CD4-positive, alpha-beta memory T cell (primary cell): ENCODE results near the gene SLC49A3. TPM values are rescaled to one million over a fixed set of nuclear protein-coding genes. Genes with fewer than 3 reads are reported as not detected.

Source experiments
- CTCF ChIA-PET: fragments of 350-600 bp; sonication (Branson Sonifier 250); formaldehyde crosslinking; loops from one replicate; lab custom pipeline; 2021; ENCODE audit warnings: inconsistent platforms; ENCODE audit not compliant: partially characterized antibody; lab: Charles Lee
- POLR2A ChIA-PET: fragments of 350-600 bp; sonication (Branson Sonifier 250); formaldehyde crosslinking; loops from one replicate; lab custom pipeline; 2021; ENCODE audit not compliant: partially characterized antibody; lab: Charles Lee
- DNase-seq, 5 donors: peaks; one replicate each; pipeline versions ENCODE4 v3.0.0 to v3.0.0-alpha.2; 2020 to 2022; ENCODE audit warnings: mixed read lengths in 1 of 5
- H3K27ac ChIP-seq: one replicate; pipeline ENCODE4 v1.7.0; 2013; ENCODE audit warnings: low read depth, low read length
- H3K27me3 ChIP-seq: 2 replicates; pipeline ENCODE4 v1.7.0; 2013; ENCODE audit warnings: mild to moderate bottlenecking, low read length, moderate library complexity; ENCODE audit not compliant: insufficient read depth
- H3K36me3 ChIP-seq: 2 replicates; pipeline ENCODE4 v1.7.0; 2013; ENCODE audit warnings: mild to moderate bottlenecking, low read length, moderate library complexity; ENCODE audit not compliant: insufficient read depth
- H3K4me1 ChIP-seq: 2 replicates; pipeline ENCODE4 v1.7.0; 2013; ENCODE audit warnings: mild to moderate bottlenecking, low read length, moderate library complexity; ENCODE audit not compliant: insufficient read depth
- H3K4me3 ChIP-seq, 2 donors: one replicate each; pipeline ENCODE4 v1.7.0; 2013; ENCODE audit warnings: low read length in 2 of 2, mild to moderate bottlenecking in 1 of 2
- H3K9me3 ChIP-seq, 2 donors: one replicate each; pipeline ENCODE4 v1.7.0; 2013; ENCODE audit warnings: low read length in 2 of 2, control low read depth in 1 of 2; ENCODE audit not compliant: control insufficient read depth in 1 of 2
- H3K27ac Mint-ChIP-seq, 7 donors: one replicate each; pipeline ENCODE4 v1.8.0; 2020 to 2021; ENCODE audit warnings: mixed read lengths in 7 of 7, mild to moderate bottlenecking in 6 of 7, inconsistent platforms in 3 of 7, moderate library complexity in 3 of 7
- H3K27me3 Mint-ChIP-seq, 2 donors: one replicate each; pipeline ENCODE4 v1.8.0; 2020 to 2021; ENCODE audit warnings: mixed read lengths in 2 of 2
- H3K36me3 Mint-ChIP-seq, 2 donors: one replicate each; pipeline ENCODE4 v1.8.0; 2020 to 2021; ENCODE audit warnings: mixed read lengths in 2 of 2, inconsistent platforms in 1 of 2, mild to moderate bottlenecking in 1 of 2
- H3K4me1 Mint-ChIP-seq, 4 donors: one replicate each; pipeline ENCODE4 v1.8.0; 2020 to 2021; ENCODE audit warnings: mixed read lengths in 4 of 4, mild to moderate bottlenecking in 1 of 4
- H3K4me3 Mint-ChIP-seq, 8 donors: one replicate each; pipeline ENCODE4 v1.8.0; 2020 to 2021; ENCODE audit warnings: mixed read lengths in 8 of 8, mild to moderate bottlenecking in 7 of 8, moderate library complexity in 6 of 8, inconsistent platforms in 3 of 8
- H3K9me3 Mint-ChIP-seq, 8 donors: one replicate each; pipeline ENCODE4 v1.8.0; 2020 to 2021; ENCODE audit warnings: mixed read lengths in 8 of 8, mild to moderate bottlenecking in 5 of 8, inconsistent platforms in 3 of 8, moderate library complexity in 1 of 8
- intact Hi-C: fragments of 100-400 bp; cut with micrococcal nuclease; formaldehyde crosslinking; loops from one replicate; pipeline ENCODE4 v1.15.1; 2023
- polyA plus RNA-seq, 2 donors: library from polyadenylated mRNA; unstranded; fragments of 300-500 nt; fragmentation: Illumina TruSeq; gene quantifications; one replicate each; pipeline ENCODE4 v1.2.3, GENCODE V29; 2021
- total RNA-seq, 2 experiments: library from RNA; stranded (reverse); gene quantifications; one replicate each; pipeline ENCODE4 v1.2.3, GENCODE V29; 2021

Gene SLC49A3
- total and polyA plus RNA-seq, 4 experiments from 2014 or later: 1.0 to 1.7 TPM; not detected in 2

GRCh38 chr4:632196-632790, 56.7 kb downstream of the SLC49A3 start:
- POLR2A ChIA-PET: no interaction called here
- H3K36me3 Mint-ChIP-seq: no peaks in the 10 kb centered on the region
- no peaks in the 10 kb centered on the region for H3K4me1 ChIP-seq
- H3K9me3 ChIP-seq: peaks cover 0 to 3% of the 10 kb centered on the region in 2 donors
- H3K27ac Mint-ChIP-seq: no peak overlapping the region
- no peaks in the 10 kb centered on the region for H3K27me3 Mint-ChIP-seq
- H3K4me1 Mint-ChIP-seq: no peaks in the 10 kb centered on the region
- no peaks in the 10 kb centered on the region for H3K36me3 ChIP-seq
- H3K4me3 Mint-ChIP-seq: no peak overlapping the region
- CTCF ChIA-PET: no interaction called here
- no peak overlapping the region for H3K4me3 ChIP-seq
- H3K27me3 ChIP-seq: no peaks in the 10 kb centered on the region
- no peak overlapping the region for H3K27ac ChIP-seq
- no peak for DNase-seq
- intact Hi-C loops: no loop called here
- peaks cover 0 to 10% (median 0%) of the 10 kb centered on the region in 8 donors for H3K9me3 Mint-ChIP-seq

Other genes with a start within 250 kb of the SLC49A3 start
- gene ZNF721, start 190.0 kb downstream of the SLC49A3 start, total RNA-seq: 10 to 100 TPM; 67.7 to 73.4 TPM
- gene ZNF721, start 190.0 kb downstream of the SLC49A3 start, polyA plus RNA-seq: 10 to 100 TPM; 30.8 to 40.4 TPM
- gene PIGG, start 189.9 kb downstream of the SLC49A3 start, total RNA-seq: 100 to 1,000 TPM in 1 of 2 experiments, 10 to 100 TPM in 1; 97.3 to 105 TPM
- 10 to 100 TPM; 15.5 to 27.8 TPM for gene PIGG, start 189.9 kb downstream of the SLC49A3 start, polyA plus RNA-seq
- not detected for gene TMEM271, start 112.9 kb downstream of the SLC49A3 start, total RNA-seq
- gene TMEM271, start 112.9 kb downstream of the SLC49A3 start, polyA plus RNA-seq: not detected
- 10 to 100 TPM; 15.4 to 17.6 TPM for gene PDE6B, start 63.6 kb downstream of the SLC49A3 start, total RNA-seq
- gene PDE6B, start 63.6 kb downstream of the SLC49A3 start, polyA plus RNA-seq: 10 to 100 TPM; 15.3 to 16.0 TPM
- 100 to 1,000 TPM; 137 to 152 TPM for gene ATP5ME, start 14.9 kb downstream of the SLC49A3 start, total RNA-seq
- 100 to 1,000 TPM; 419 to 542 TPM for gene ATP5ME, start 14.9 kb downstream of the SLC49A3 start, polyA plus RNA-seq
- 10 to 100 TPM; 12.1 to 15.4 TPM for gene MYL5, start 14.6 kb downstream of the SLC49A3 start, total RNA-seq
- gene MYL5, start 14.6 kb downstream of the SLC49A3 start, polyA plus RNA-seq: 1 to 10 TPM; 2.1 to 3.2 TPM
- 10 to 100 TPM; 66.1 to 73.8 TPM for gene PCGF3, start 16.7 kb upstream of the SLC49A3 start, total RNA-seq
- gene PCGF3, start 16.7 kb upstream of the SLC49A3 start, polyA plus RNA-seq: 1 to 10 TPM; 2.9 to 5.0 TPM
- gene CPLX1, start 137.0 kb upstream of the SLC49A3 start, total RNA-seq: 1 to 10 TPM in 1 of 2 experiments, under 1 TPM in 1; 0.64 to 1.5 TPM
- under 1 TPM in 1 of 2 donors, not detected in 1; 0.26 TPM for gene CPLX1, start 137.0 kb upstream of the SLC49A3 start, polyA plus RNA-seq
- gene GAK, start 243.2 kb upstream of the SLC49A3 start, total RNA-seq: 100 to 1,000 TPM; 185 to 188 TPM
- 10 to 100 TPM; 32.5 to 74.8 TPM for gene GAK, start 243.2 kb upstream of the SLC49A3 start, polyA plus RNA-seq
- 10 to 100 TPM; 45.7 to 52.3 TPM for gene TMEM175, start 243.3 kb upstream of the SLC49A3 start, total RNA-seq
- gene TMEM175, start 243.3 kb upstream of the SLC49A3 start, polyA plus RNA-seq: 10 to 100 TPM; 11.5 to 16.9 TPM